GM19455 (cell line): ENCODE results near the gene INPP5A.

Experiments used
- ATAC-seq: cut with Tn5 transposase; IDR thresholded peaks from one replicate; pipeline ENCODE4 v1.9.1; 2021; ENCODE audit not compliant: unreplicated experiment

The INPP5A gene

DNA sequence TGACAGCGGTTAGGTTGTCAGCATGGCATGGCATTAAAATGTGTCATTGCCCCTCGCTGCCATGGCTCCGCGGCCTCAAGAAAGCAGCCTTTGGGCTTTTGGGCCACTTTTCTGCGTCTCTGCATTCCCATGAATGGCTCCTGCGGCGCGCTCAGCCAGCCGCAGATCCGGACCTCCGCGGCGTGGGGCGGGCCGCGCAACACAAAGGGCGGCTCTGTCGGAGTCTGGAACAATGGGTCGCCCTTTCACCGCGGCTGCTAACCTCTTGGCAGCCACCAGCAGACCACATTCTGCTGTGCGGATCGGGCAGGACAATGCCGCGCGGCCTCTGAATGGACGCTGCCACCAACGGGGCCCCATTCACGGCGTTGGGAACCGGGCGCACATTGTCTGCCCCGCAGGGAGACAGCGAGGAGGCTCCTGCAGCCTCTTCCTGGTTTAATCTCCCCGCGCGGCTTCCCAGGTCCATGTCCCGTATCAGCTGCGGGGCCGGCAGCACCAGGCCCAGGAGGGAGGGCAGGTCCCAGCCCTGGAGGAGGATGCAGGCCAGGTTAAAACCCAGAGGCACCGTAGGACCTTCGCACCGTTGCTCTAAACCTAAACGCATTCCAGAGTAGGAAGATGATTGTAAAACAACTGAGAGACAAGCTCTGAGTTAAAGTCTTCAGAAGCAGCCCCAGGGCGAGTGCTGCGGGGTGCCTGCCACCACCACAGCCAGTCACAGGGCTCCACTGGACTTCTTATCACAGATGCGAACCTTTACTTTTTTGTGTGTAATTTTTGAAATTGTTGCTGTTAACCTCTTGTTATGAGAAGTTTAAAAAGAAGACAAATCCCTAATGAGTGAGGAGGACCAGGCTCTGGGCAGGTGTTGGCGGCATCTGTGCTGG, 176.8 kb downstream of the INPP5A start:
- ATAC-seq = no peak

GRCh38 chr10:132714986-132715775, 177.6 kb downstream of the INPP5A start:
- no peak for ATAC-seq

GRCh38 chr10:132715776-132716680, 178.4 kb downstream of the INPP5A start:
- no peak for ATAC-seq

DNA sequence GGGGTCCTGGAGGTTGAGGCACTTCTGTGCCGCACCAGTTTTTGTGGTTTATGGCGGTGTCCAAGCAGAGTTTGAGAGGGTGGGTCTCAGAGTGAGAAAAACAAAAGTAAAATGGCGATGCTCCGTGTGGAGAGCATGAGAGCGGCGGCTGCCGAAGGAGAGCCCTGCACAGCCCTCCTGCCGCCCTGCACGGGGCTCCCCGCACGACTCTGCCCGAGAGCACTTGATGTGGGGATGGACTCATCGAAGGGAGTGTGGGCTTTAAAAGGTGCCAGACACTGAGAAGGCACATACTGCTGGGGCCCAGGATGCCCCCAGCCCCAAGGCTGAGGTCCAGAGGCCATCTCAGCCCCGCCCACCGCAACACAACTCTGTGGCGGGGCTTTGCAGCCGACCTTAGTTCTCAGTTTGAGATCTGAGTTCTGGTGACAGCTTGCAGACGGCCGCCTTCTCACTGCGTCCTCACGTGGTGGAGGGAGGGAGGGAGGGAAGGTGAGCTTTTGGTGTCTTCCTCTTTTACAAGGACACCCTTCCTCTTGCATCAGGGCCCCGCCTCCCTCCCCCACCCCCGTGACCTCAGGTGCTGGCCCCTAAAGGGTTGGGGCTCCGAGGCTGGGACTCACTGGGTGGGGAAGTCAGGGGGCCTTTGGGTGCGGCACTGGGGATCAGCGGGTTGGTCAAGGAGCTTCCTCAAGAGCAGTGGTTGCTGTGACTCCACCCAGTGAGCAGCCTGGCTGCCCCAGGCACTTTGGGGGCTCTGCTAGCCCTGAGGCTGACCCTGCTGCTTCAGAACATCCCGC, 179.3 kb downstream of the INPP5A start:
- ATAC-seq = no peak

- no peak for ATAC-seq
Measured at GRCh38 chr10:132721725-132722124, 184.1 kb downstream of the INPP5A start.

GRCh38 chr10:132722394-132723329, 185.1 kb downstream of the INPP5A start:
- ATAC-seq = no peak

GRCh38 chr10:132723330-132723970, 185.9 kb downstream of the INPP5A start:
- ATAC-seq = no peak

- no peak for ATAC-seq
Measured at GRCh38 chr10:132724446-132724845, 186.9 kb downstream of the INPP5A start.

DNA sequence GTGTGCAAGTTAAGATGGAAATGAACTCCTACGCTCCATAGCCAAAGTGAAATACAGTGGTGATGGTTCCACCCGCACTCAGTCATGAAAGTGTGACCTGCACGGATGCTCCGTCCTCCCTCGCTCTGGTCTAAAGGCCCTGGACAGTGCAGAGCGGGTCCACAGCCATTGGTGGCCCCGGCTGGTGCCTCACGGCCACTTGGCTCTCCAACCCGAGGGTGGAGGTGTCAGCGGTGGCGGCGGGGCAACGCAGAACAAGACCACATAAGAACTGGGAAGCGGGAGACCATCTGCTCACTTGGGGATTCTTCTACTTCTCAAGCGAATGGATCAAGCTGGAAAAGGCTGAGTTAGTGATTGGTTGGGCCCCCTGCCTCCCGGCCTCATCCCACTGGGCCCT, 187.6 kb downstream of the INPP5A start:
- no peak for ATAC-seq

DNA sequence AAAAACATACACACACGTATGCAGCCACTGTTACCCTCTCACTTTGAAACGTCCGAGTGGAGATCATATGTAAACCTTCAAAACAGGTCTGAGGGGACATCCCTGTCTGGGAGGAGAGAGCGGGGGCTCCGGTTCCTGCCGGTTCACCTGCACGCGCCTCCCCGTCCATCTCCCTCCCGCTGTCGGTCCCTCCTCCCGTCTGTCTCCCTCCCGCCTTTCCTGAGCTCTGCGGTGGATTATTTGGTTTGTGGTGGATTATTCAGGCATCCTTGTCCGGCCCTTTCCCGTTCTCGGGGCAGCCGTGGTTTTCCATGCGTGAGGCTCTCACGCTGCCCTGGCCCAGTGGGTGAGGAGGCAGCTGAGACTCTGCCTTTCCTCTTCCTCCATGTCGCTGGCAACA, 188.6 kb downstream of the INPP5A start:
- no peak for ATAC-seq

- ATAC-seq = no peak
Measured at GRCh38 chr10:132726951-132727350, 189.4 kb downstream of the INPP5A start.

DNA sequence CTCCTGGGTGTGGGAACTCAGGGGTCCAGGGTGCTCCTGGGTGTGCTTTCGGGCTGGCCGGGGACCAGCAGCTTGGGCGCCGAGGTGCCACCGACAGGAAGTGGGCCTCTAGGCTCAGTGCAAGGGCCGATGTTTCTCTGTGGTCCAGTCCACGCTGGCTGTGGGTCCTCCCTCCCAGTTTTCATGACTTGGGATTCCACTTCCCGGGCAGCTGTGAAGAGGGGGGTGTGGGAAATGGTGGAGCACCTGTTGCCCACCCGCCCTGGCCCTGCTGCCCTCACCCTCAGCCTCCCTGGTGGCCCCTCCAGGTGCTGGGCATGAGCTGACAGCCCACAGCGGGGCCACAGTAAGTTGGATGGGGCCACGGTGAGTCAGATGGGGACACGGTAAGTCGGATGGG, 189.8 kb downstream of the INPP5A start:
- no peak for ATAC-seq

- ATAC-seq = no peak
Measured at GRCh38 chr10:132728321-132728720, 190.7 kb downstream of the INPP5A start.

DNA sequence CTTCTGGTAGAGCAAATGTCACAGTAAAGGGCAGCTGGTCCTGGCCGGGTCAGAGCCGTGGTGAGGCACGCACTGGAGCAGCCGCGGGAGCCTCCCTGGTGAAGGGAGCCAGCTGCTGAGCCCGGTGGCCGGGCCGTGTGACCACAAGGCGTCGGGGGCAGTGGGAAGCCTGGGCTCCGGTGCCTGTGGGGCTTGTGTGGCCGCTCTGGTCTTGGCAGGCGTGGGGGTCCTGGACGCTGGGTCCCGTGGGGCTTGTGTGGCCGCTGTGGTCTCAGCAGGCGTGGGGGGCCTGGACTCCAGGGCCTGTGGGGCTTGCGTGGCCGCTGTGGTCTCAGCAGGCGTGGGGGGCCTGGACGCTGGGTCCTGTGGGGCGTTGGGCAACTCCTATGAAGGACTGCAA, 191.2 kb downstream of the INPP5A start:
- ATAC-seq = no peak

GRCh38 chr10:132729810-132730572, 192.4 kb downstream of the INPP5A start:
- no peak for ATAC-seq

DNA sequence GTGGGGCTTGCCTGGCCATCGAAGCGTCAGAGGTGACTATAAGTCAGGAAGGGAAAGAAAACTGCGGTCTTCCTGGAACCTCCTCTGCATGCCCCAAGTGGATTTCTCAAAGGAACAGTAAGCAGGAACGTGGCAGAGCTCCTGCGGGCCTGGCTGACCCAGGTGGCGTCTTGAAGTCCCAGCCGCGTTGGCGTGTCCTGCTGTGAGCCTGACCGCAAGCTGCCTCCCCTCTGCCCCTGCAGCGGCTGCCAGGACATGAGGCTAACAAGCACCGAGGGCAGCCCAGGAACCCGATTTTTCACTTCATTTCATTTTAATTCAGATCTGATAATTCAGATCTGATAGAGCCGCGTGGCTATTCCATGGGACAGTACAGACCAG, 193.0 kb downstream of the INPP5A start:
- ATAC-seq = no peak

GRCh38 chr10:132732518-132732917, 194.9 kb downstream of the INPP5A start:
- no peak for ATAC-seq

DNA sequence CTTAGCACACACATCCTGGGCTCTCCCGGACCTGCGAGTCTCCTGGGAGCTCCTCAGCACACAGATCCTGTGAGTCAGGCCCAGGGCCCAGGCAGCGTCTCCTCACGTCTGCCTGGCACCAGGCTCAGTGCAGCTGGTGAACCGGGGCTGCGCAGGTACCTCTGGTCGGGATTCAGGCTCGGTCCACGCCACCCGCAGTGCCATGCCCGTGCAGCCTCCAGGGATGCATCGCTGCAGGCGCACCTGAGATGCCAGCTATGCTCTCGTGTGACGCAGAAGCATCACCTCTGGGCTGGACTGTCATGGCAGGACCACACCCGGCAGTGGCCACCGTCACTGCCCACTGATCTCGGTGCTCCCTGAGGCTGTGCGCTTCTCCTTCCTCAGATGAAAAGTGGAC, 196.3 kb downstream of the INPP5A start:
- ATAC-seq = no peak
